Bone marrow (tissue), 2 donors: Measurements from ENCODE around the gene HOXB7.

ENCODE experiments used
- DNase-seq, 2 donors: peaks; one replicate each; lab custom pipeline; 2025; lab: John Stamatoyannopoulos, UW

The HOXB7 gene

GRCh38 chr17:48623583-48623982 is 12.8 kb upstream of the HOXB7 start:
- DNase-seq: no peak

GRCh38 chr17:48622857-48623256 is 12.0 kb upstream of the HOXB7 start:
- no peak for DNase-seq

GRCh38 chr17:48621410-48622392 is 10.9 kb upstream of the HOXB7 start:
- no peak for DNase-seq

GRCh38 chr17:48620461-48621139 is 9.8 kb upstream of the HOXB7 start:
- DNase-seq: no peak

- DNase-seq: no peak
These were observed 9.1 kb upstream of the HOXB7 start for GRCh38 chr17:48619826-48620449.

GRCh38 chr17:48618256-48618896 is 7.6 kb upstream of the HOXB7 start:
- peak; percentile 44 to 64 for DNase-seq

- DNase-seq: no peak
These were observed 6.8 kb upstream of the HOXB7 start for GRCh38 chr17:48617471-48618255.

GRCh38 chr17:48616717-48617470 is 6.1 kb upstream of the HOXB7 start:
- DNase-seq: no peak

GRCh38 chr17:48615963-48616716 is 5.3 kb upstream of the HOXB7 start:
- no peak for DNase-seq

GRCh38 chr17:48615047-48615962 is 4.5 kb upstream of the HOXB7 start, which contains the start of gene HOXB8:
Gene HOXB8 (minus strand): TSS chr17:48615292. CDS start chr17:48614704, 588 bp downstream.
- peak in 1 of 2 donors; percentile 8 for DNase-seq

GRCh38 chr17:48613862-48614694 is 3.3 kb upstream of the HOXB7 start:
- DNase-seq: peak in 1 of 2 donors; percentile 66

GRCh38 chr17:48612854-48613691 is 2.3 kb upstream of the HOXB7 start:
- peak in 1 of 2 donors; percentile 82 for DNase-seq

GRCh38 chr17:48612456-48612853 is 1.6 kb upstream of the HOXB7 start:
- DNase-seq: no peak

GRCh38 chr17:48611681-48612455 is 1.1 kb upstream of the HOXB7 start:
- DNase-seq: peak in 1 of 2 donors; percentile 34

GRCh38 chr17:48611213-48611612 is 396 bp upstream of the HOXB7 start:
- DNase-seq: no peak

- no peak for DNase-seq
These were observed 997 bp downstream of the HOXB7 start for GRCh38 chr17:48609759-48610281.
